ENCODE measurements around the gene DAZL. TPM values are rescaled to one million over a fixed set of nuclear protein-coding genes. Genes with fewer than 3 reads are reported as not detected.
A peak's percentile ranks its signal among the peaks of the same experiment; 100 is the strongest.

The DAZL gene
- total and polyA plus RNA-seq, 10 of the 15 experiments (the other 5 are each of a cell fraction or from before 2014, with no cell fraction given), result 0.04 to 0.48 (median 0.13) TPM; not detected in 1

GRCh38 chr3:16596352-16597032 lies 8.7 kb downstream of the DAZL start:
- H3K36me3 ChIP-seq (ENCODE audit: control insufficient read depth in 2 of 2, insufficient read depth in 2 of 2, low read length in 1 of 2), result no peaks in the 10 kb centered on the region
- POLR2A ChIA-PET, result interaction anchor here (0.7 kb wide), 1 partner anchor 85 kb away, joined by 3 read pairs; no protein-coding TSS in a partner anchor
- RAD21 ChIA-PET (ENCODE audit: unreplicated experiment), result interaction anchor here (0.6 to 1.9 kb wide), 6 partner anchors 10 to 803 kb away, joined by 3 to 9 read pairs (median 3); no protein-coding TSS in a partner anchor
- H2AFZ ChIP-seq (ENCODE audit: control insufficient read depth, low read depth, low read length), result no peak overlapping the region
- H3K9ac ChIP-seq (ENCODE audit: control insufficient read depth, insufficient read depth, low read length), result no peak overlapping the region
- SMC1A ChIA-PET (ENCODE audit: uncharacterized antibody, unreplicated experiment), result interaction anchor here (0.6 to 1.6 kb wide), 14 partner anchors 14 to 818 kb away, joined by 3 to 11 read pairs (median 4); partner anchors contain the start of gene DPH3
- no peaks in the 10 kb centered on the region for H3K9me3 ChIP-seq (replicated peaks; ENCODE audit: control insufficient read depth, insufficient read depth, low read length)
- H3K4me1 ChIP-seq (ENCODE audit: control insufficient read depth, insufficient read depth, low read length), result peaks cover 7% of the 10 kb centered on the region
- ATAC-seq (peak; percentile 85), FAIRE-seq (peak; percentile 71), DNase-seq (ENCODE audit: low read depth, low spot score) (no peak)
- H3K79me2 ChIP-seq (ENCODE audit: control insufficient read depth, insufficient read depth, low read length), result no peaks in the 10 kb centered on the region
- CTCF ChIA-PET, result interaction anchor here (0.6 to 6.9 kb wide), 13 partner anchors 10 to 1797 kb away, joined by 3 to 114 read pairs (median 4); partner anchors contain the start of genes DPH3 and OXNAD1
- H3K4me3 ChIP-seq, result no peak overlapping the region
- no peaks in the 10 kb centered on the region for H3K27me3 ChIP-seq (replicated peaks in 1 of 2; ENCODE audit: control insufficient read depth in 2 of 2, insufficient read depth in 2 of 2, low read length in 1 of 2)
- intact Hi-C loops (cut with micrococcal nuclease; ENCODE audit: unreplicated experiment), result loop anchor here (5.0 kb wide), 1 partner anchor 84 kb away; the partner anchor contains the start of gene RFTN1
- 22% methylated on average over 5 of the region's 5 CpGs for WGBS (ENCODE audit: insufficient coverage, insufficient replicate concordance, low lambda C conversion rate, missing lambda C conversion rate)
- peak overlapping the region; percentile 7; the same call in 1 of the 2 replicates for H3K4me2 ChIP-seq (ENCODE audit: control insufficient read depth, insufficient read depth)
- no peaks in the 10 kb centered on the region for H4K20me1 ChIP-seq (ENCODE audit: control insufficient read depth, insufficient read depth)
- in situ Hi-C loops (cut with MboI), result no loop called here
- H3K27ac ChIP-seq (ENCODE audit: control insufficient read depth, insufficient read depth), result no peak overlapping the region
- BruUV-seq (replicated peaks), result no TSS peak
- TF ChIP-seq PBX3 (IDR thresholded peaks at IDR 0.05; ENCODE audit: insufficient replicate concordance, low read depth, low read length) (no peak), CREM (IDR thresholded peaks at IDR 0.05; ENCODE audit: low read depth) (peak; percentile 77; the same call in 1 of the 2 replicates), USF2 (IDR thresholded peaks at IDR 0.05; ENCODE audit: borderline replicate concordance, low read depth, low read length) (no peak), KDM1A (IDR thresholded peaks at IDR 0.05; ENCODE audit: borderline replicate concordance) (no peak), CHD1 (IDR thresholded peaks at IDR 0.05; ENCODE audit: low read depth, low read length) (no peak), NFXL1 (IDR thresholded peaks at IDR 0.05; ENCODE audit: borderline replicate concordance) (no peak), IKZF1 (conservative IDR thresholded peaks at IDR 0.05) (peak; percentile 68), CBFB (IDR thresholded peaks at IDR 0.05; ENCODE audit: low read depth) (no peak), ATF2 (IDR thresholded peaks at IDR 0.05; ENCODE audit: low read length) (peak; percentile 89), MAX (IDR thresholded peaks at IDR 0.05; ENCODE audit: low read depth, low read length) (no peak), SREBF1 (IDR thresholded peaks at IDR 0.05; ENCODE audit: low read length) (no peak), SPI1 (IDR thresholded peaks at IDR 0.05; ENCODE audit: borderline replicate concordance, insufficient read depth, low read depth, low read length) (no peak), PML (IDR thresholded peaks at IDR 0.05; ENCODE audit: low read length) (peak; percentile 59; the same call in 1 of the 2 replicates), BCL3 (IDR thresholded peaks at IDR 0.05; ENCODE audit: borderline replicate concordance, insufficient read depth, low read depth, low read length, poor library complexity, severe bottlenecking) (no peak), CREB1 (IDR thresholded peaks at IDR 0.05; ENCODE audit: low read depth) (peak; percentile 25; the same call in 1 of the 2 replicates), ZZZ3 (IDR thresholded peaks at IDR 0.05; ENCODE audit: control insufficient read depth, insufficient read length, low read depth) (no peak), ESRRA (IDR thresholded peaks at IDR 0.05; ENCODE audit: low read length) (no peak), DPF2 (IDR thresholded peaks at IDR 0.05) (peak; percentile 50; the same call in 1 of the 2 replicates), TAF1 (IDR thresholded peaks at IDR 0.05; ENCODE audit: borderline replicate concordance, low read depth, low read length) (no peak)
